NOMO-1 treated with dmso at 0.1 percent for 144 hours (cell line): ENCODE results near the gene SLC9A9.

ENCODE experiments used
- DNase-seq: peaks from one replicate; lab custom pipeline; 2025; ENCODE audit not compliant: unreplicated experiment; lab: John Stamatoyannopoulos, UW

SLC9A9 gene

GRCh38 chr3:143430568-143430967, 417.7 kb downstream of the SLC9A9 start:
- DNase-seq = no peak

- no peak for DNase-seq
Observed at GRCh38 chr3:143429628-143430514, 418.4 kb downstream of the SLC9A9 start.

- no peak for DNase-seq
Observed at GRCh38 chr3:143428294-143428693, 420.0 kb downstream of the SLC9A9 start.

GRCh38 chr3:143427631-143428030, 420.6 kb downstream of the SLC9A9 start:
- no peak for DNase-seq

GRCh38 chr3:143424874-143425273, 423.4 kb downstream of the SLC9A9 start:
- no peak for DNase-seq

GRCh38 chr3:143421556-143421955, 426.7 kb downstream of the SLC9A9 start:
- no peak for DNase-seq

- DNase-seq = no peak
Observed at GRCh38 chr3:143419611-143420010, 428.7 kb downstream of the SLC9A9 start.

- no peak for DNase-seq
Observed at GRCh38 chr3:143418391-143418790, 429.9 kb downstream of the SLC9A9 start.

GRCh38 chr3:143416229-143416628, 432.0 kb downstream of the SLC9A9 start:
- DNase-seq = no peak

- DNase-seq = no peak
Observed at GRCh38 chr3:143414571-143415253, 433.6 kb downstream of the SLC9A9 start.

GRCh38 chr3:143413372-143413771, 434.9 kb downstream of the SLC9A9 start:
- DNase-seq = no peak

GRCh38 chr3:143412084-143412483, 436.2 kb downstream of the SLC9A9 start:
- DNase-seq = no peak

GRCh38 chr3:143410259-143410658, 438.0 kb downstream of the SLC9A9 start:
- DNase-seq = no peak

GRCh38 chr3:143408771-143409170, 439.5 kb downstream of the SLC9A9 start:
- no peak for DNase-seq

GRCh38 chr3:143402602-143403001, 445.7 kb downstream of the SLC9A9 start:
- no peak for DNase-seq

- DNase-seq = no peak
Observed at GRCh38 chr3:143396790-143397189, 451.5 kb downstream of the SLC9A9 start.

GRCh38 chr3:143389388-143389787, 458.9 kb downstream of the SLC9A9 start:
- no peak for DNase-seq

- no peak for DNase-seq
Observed at GRCh38 chr3:143387425-143387824, 460.8 kb downstream of the SLC9A9 start.

- DNase-seq = no peak
Observed at GRCh38 chr3:143384076-143384475, 464.2 kb downstream of the SLC9A9 start.

GRCh38 chr3:143383421-143383820, 464.8 kb downstream of the SLC9A9 start:
- no peak for DNase-seq

GRCh38 chr3:143382816-143383215, 465.5 kb downstream of the SLC9A9 start:
- no peak for DNase-seq

- no peak for DNase-seq
Observed at GRCh38 chr3:143380449-143380848, 467.8 kb downstream of the SLC9A9 start.
